GM18870 (cell line): ENCODE measurements around the gene RRBP1.
A peak's percentile ranks its signal among the peaks of the same experiment; 100 is the strongest.

ENCODE experiments used
- ATAC-seq: cut with Tn5 transposase; IDR thresholded peaks from one replicate; pipeline ENCODE4 v1.9.1; 2021; ENCODE audit warnings: moderate library complexity; ENCODE audit not compliant: unreplicated experiment

RRBP1 gene

GRCh38 chr20:17587148-17587547 lies 94.9 kb downstream of the RRBP1 start:
- no peak for ATAC-seq

GRCh38 chr20:17586250-17586649 lies 95.8 kb downstream of the RRBP1 start:
- no peak for ATAC-seq

DNA sequence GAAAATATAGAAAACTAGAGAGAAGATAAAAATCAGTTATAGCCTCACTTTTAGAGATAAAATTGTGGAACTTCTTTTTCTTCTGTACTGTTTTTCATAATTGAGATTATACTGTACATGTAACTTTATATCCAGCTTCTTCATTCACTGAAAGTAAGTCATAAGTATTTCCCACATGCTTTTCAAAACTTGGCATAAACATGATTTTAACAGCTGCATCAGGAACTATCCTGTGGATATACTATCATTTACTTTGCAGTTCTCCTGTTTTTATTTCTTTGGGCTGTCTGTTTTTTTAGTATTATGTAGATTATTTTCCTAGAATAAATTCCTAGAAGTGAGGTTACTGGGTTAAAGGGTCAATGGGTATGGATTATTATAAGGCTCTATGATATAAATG lies 97.4 kb downstream of the RRBP1 start:
- ATAC-seq: no peak

- ATAC-seq: no peak
Observed at GRCh38 chr20:17583126-17583525, 98.9 kb downstream of the RRBP1 start.

DNA sequence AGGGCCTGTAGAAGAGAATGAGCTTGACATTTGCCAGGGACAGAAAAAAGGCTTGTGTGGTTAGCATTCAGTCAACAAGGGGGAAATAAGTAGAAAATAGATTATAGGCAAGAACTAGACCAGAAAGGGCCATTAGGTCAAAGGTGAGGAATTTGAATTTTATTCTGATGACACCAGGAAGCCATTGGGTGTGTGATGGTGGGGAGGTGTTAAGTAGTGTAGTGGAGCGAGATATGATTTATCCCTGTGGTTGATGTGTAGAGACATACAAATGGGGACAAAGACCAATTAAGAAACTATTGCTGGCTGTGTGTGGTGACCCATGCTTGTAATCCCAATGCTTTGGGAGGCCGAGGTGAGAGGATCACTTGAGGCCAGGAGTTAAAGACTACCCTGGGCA lies 101.1 kb downstream of the RRBP1 start:
- ATAC-seq: no peak

DNA sequence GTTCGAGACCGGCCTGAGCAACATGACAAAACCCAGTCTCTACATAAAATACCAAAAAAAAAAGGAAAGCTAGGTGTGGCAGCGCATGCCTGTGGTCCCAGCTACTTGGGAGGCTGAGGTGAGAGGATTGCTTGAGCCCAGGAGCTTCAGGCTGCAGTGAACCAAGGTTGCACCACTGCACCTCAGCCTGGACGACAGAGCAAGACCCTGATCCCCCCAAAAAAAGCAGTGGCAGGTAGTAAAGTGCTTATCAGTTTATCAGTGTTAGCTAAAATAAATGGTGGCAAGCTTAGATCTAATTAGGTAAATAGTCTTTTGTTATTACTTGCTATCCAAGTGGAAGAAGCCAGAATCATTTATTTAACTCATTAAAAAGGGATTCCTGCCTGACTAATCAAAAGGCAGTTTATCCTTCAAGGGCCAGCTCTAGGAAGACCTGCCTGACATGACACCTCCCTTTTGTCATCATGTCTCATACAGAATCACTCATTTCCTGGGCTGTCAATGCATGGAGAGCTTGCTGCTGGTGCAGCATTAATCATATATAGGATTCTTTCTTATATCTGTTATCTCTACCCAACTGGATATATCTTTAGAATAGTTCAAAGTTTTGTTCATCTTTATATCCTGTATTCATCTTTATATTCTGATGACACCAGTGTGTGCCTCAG lies 102.5 kb downstream of the RRBP1 start:
- ATAC-seq: no peak

DNA sequence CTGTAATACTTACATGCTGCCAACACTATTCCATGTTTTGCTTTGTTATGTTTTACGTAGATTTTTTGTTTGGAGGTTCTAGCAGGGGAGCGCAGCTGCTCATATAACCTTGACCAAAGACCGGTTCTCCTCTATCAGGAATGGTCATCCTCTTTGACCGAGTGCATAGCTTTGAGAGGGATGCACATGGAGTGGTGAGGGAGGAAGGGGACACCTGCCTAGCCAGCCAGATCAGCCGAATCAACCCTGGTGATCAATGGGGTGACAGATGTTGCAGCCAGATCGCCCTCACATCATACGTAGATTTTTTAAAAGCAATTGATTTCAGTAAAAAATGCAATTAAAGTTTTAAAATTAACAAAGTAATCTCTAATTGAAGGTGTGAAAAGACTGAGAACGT lies 105.8 kb downstream of the RRBP1 start:
- ATAC-seq: no peak

- ATAC-seq: no peak
Observed at GRCh38 chr20:17573463-17573862, 108.6 kb downstream of the RRBP1 start.

- no peak for ATAC-seq
Observed at GRCh38 chr20:17572034-17572638, 109.9 kb downstream of the RRBP1 start.

DNA sequence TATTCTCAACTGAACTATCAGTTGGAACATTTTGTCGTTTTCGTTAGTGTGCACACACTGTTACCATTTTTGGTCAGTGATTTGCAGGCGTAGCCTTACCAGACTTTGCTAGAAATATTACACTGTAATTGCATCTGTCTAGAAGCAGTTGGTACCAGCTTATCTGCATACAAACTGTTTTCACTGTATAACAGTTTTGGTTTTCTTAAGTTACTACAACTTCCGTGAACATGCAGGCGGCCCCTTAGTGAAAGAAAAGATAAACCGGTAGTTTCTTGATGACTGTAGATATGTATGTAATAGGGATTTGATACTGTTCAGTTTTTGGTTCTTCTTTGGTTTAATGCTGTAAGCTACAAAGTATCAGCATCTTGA lies 110.9 kb downstream of the RRBP1 start:
- no peak for ATAC-seq

DNA sequence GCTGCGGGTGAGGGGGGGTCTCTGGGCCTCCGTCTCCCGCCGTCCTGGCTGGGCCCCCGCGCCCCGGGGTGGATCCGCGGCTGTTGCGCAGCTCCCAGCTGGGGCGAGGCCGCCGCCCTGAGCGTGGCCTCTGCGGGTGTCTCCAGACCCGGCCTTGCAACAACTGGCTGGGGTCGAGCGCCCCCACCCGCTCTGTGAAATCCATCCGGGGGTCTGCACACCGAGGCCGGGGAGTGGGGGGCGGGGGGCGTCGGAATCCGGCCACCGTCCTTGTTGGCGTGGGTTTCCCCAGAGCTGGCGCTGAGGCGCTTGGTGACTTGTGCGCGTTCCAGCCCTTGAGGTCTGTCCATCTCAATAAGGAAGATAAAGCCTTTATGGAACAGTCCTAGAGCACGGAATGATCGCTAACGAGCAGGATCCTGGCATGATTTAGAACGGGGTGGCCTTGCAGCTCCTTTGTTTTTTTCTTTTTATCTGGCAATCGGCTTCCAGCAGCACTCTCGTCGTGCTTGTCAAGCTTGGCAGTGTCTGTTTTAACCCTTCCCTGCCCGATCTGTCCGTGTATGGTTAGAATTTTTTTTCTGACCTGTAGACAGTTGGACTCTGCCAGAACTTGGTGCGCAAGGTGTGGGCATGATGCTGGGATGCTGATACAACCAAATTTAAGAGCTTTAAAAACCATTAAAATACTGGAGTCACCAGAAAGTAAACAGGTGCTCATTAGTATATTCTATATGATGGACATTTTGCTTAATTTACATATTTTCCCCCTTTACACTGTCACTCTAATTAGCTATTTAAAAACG lies 111.5 kb downstream of the RRBP1 start:
- ATAC-seq: no peak

GRCh38 chr20:17569616-17570346 lies 112.3 kb downstream of the RRBP1 start, which contains the start of gene DSTN:
Gene DSTN (plus strand): TSS chr20:17570075. CDS start chr20:17570209, 134 bp downstream.
- ATAC-seq: peak; percentile 71

- ATAC-seq: no peak
Observed at GRCh38 chr20:17568972-17569521, 113.0 kb downstream of the RRBP1 start.

DNA sequence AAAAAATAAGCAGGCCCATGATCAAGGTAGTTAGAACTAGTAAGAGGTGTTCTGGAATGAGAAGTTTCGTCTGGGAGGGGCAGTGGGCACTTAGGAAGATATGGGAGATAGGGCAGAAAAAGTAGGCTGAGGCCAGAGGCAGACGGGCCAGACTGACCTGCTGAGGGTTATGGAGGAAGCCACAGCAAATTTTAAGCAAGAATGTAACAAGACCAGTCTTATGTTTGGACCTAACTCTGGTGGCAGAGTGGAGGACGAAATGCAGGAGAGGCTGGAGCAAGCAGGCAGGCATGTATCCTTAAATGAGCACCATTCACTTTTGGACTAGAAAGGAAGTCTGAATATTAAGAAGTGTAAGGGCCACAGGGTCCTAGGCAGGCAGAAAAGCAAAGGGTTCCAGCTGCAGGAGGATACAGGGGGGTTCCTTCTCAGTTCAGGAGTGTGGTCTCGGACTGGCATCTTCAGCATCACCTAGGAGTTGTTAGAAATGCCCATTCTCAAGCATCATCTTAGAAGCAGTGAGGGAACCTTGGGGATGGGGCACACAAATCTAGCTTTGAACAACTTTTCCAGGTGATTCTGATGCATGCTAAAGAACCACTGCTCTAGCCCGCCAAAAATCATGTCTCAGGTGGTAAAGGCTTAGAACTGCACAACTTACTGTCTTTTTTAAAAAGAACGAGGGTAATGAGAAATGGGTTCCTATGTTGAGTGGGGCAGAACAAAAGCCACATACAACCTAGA lies 113.8 kb downstream of the RRBP1 start:
- no peak for ATAC-seq

DNA sequence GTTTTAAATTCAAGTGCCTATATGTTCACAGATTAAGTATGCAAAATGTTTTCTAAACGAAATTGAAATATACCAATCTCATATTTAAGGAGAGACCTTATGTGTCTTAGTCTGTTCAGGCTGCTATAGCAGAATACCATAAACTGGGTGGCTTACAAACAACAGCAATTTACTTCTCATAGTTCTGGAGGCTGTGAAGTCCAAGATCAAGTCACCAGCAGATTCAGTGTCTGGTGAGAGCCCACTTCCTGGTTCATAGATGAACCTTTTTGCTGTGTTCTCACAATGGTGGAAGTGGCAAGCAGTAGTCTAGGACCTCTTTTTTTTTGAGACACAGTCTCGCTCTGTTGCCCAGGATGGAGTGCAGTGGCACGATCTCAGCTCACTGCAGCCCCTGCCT lies 115.7 kb downstream of the RRBP1 start:
- ATAC-seq: no peak

DNA sequence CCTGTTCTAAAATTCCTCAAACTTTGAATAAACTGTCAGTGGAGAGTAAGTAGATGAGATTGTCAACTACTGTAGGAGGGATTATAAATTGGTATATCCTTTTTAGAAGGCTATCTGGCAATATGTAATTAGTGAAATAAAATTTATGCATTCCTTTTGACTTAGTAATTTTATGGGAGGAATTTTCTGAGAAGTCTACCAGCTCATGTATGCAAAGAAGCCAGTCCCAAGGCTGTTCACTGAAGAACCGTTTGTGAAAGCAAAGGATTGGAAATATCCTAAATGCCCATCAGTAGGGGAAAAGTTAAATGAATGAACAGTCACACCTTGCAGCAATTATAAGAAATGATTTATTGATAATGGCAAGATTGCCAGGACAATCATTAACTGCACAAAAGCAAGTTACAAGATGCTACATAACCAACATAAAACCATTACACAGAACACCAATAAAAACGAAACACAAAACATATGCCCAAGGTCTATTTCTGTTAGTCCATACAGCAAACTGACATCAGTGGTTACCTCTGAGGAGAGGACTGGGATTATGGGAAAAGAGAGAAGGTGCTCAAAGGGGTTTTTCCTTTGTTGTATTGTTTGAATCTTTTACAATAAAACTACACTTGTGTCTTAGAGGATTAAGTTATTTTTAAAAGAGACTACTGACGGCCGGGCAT lies 116.7 kb downstream of the RRBP1 start:
- no peak for ATAC-seq
